HL-60/S4 treated with phorbol 12-myristate 13-acetate at 8.2 ng/mL for 4 days and 3 days (cell line): Measurements from ENCODE around the gene PTPRA.
"Not testable (repeated sequence)": the region's sequence is repeated elsewhere in the genome, so short reads cannot be mapped to it uniquely, and the experiment has no call there.

ENCODE experiments used
- in situ Hi-C: fragments of 300-500 bp; cut with MboI; formaldehyde crosslinking; loops from 2 replicates; pipeline ENCODE4 v1.15.0; 2022; ENCODE audit warnings: low sequenced_read_pairs

Gene PTPRA, protein sequence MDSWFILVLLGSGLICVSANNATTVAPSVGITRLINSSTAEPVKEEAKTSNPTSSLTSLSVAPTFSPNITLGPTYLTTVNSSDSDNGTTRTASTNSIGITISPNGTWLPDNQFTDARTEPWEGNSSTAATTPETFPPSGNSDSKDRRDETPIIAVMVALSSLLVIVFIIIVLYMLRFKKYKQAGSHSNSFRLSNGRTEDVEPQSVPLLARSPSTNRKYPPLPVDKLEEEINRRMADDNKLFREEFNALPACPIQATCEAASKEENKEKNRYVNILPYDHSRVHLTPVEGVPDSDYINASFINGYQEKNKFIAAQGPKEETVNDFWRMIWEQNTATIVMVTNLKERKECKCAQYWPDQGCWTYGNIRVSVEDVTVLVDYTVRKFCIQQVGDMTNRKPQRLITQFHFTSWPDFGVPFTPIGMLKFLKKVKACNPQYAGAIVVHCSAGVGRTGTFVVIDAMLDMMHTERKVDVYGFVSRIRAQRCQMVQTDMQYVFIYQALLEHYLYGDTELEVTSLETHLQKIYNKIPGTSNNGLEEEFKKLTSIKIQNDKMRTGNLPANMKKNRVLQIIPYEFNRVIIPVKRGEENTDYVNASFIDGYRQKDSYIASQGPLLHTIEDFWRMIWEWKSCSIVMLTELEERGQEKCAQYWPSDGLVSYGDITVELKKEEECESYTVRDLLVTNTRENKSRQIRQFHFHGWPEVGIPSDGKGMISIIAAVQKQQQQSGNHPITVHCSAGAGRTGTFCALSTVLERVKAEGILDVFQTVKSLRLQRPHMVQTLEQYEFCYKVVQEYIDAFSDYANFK

DNA sequence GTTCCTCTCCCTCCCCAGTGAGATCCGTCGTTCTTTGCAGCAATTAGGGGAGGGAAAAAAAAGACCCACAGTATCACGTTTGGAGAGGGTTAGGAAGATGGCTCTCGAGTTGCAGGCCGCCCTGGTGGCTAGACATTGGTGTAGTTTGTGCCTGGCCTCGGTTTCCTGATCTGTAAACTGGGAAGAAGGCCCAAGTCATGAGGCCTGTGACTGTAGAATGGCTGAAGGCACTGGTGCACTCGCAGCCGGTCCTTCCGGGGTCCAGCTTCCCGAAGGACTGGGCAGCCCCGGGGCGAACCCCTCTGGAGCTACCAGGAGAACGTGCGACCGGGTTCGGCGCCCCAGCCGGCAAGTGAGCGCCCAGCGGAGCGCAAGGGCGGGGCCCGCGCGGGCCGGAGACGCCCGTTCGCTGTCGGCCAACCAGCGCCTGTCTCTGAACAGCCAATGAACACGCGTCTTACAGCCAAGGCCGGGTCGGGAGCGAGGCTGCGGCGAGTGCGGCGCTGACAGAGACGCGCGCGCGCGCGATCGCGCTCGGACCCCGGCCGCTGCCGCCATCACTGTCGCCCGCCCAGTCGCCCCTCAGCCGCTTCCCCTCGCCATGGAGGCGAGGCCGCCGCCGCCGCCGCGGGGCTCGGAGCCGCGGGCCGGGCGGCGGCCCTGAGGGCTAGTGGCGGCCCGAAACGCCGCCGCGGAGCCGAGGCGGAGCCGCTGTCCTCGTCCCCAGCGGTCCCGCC is at the start of gene PTPRA:
PTPRA (plus strand) TSS at position 472 of the 737 bp plus-strand sequence. CDS start 90,797 bp downstream, outside the sequence.
- in situ Hi-C loops: no loop called here

DNA sequence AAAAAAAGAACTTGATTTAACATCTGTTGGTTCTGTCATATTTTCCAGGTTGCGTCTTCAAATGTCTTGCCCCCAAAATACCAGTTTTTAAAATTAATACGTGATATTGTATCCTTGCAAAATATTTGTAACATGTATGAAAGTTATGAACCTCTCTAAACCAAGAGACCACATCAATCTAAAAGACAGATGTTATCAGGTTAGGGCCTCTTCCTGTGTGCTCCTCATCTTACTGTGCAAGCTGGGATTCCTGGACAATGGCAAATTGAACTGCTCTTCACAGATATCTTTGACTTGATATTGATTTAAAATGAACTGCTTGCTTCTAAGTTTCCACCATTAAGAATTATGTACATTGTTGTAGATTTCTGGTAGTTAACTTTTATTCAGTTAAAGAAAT is 47.5 kb upstream of the PTPRA start:
- in situ Hi-C loops: no loop called here

DNA sequence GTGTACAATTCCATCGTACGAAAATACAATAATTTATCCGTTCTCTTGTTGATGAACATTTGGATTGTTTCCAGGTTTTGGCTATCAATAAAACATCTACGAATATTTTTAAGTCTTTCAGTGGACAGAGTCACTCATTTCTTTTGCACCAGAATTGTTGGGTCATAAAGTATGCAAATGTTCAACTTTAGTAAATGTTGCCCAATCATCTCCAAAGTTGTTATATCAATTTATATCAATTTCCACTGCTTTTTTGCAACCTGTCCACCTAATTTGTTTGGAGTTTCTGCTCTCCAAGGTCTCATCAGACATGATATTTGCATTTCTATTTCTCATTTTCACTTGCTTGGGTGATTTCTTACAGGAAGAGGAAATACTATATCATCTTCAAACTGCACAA is 46.6 kb upstream of the PTPRA start:
- in situ Hi-C loops: no loop called here

DNA sequence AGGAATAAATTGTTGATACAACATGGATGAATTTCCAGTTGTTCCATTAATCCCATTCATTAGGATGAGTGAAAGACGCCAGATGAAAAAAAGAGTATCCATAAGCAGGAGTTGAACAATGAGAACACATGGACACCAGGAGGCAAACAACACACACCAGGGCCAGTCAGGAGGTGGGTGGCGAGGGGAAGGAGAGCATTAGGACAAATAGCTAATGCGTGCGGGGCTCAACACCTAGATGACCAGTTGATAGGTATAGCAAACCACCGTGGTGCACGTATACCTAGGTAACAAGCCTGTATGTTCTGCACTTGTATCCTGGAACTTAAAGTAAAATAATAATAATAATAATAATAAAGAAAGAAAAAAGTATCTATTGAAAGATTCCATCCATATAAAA is 43.9 kb upstream of the PTPRA start:
- in situ Hi-C loops: no loop called here

DNA sequence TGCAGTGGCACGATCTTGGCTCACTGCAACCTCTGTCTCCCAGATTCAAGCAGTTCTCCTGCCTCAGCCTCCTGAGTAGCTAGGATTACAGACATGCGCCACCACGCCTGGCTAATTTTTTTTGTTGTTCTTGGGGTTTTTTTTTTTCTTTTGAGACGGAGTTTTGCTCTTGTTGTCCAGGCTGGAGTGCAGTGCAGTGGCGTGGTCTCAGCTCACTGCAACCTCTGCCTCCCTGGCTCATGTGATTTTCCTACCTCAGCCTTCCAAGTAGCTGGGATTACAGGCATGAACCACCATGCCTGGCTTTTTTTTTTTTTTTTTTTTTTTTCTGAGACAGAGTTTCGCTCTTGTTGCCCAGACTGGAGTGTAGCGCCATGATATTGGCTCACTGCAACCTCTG is 42.1 kb upstream of the PTPRA start:
- in situ Hi-C loops: not testable (repeated sequence)

DNA sequence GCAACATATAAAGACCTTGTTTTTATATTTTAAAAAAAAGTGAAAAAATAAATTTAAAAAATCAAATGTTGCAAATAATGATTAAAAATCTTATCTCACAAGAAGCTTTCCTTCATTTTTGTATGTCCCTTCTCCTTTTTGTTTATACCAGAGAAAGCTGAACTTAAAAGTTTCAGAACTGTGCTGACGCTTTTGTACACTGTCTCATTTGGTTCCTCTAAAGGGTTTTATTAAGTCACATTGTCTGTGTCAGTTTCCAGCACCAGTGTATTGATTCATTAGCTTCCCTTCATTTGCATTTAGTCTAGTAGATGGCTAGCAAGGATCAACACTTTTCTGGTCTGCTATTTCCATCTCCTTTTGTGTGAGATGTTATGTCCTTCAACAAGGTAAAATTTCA is 39.5 kb upstream of the PTPRA start:
- in situ Hi-C loops: no loop called here

DNA sequence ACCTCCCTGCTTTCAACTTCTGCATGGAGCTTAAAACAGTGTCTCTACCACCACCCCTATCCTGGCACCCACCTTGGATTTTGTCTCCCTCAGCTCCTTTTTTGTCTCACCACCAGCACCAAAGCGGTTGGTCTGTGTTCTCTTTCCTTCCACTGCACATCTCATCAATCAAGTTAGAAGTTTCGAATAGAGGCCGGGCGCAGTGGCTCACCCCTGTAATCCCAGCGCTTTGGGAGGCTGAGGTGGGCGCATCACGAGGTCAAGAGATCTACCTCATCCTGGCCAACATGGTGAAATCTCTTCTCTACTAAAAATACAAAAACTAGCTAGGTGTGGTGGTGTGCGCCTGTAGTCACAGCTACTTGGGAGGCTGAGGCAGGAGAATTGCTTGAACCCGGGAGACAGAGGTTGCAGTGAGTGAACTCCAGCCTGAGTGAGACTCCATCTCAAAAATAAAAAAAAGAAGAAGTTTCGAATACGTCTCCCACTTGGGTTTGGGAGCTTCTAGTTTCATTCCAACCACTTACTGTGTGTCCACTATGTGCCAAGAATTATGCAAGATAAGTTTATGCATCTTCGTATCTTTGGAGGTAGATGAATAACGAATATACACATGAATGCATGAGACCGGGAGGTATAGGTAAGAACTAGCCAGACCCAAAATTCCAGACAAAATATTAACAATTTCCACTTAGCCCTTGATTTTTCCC is 38.7 kb upstream of the PTPRA start:
- in situ Hi-C loops: no loop called here

- in situ Hi-C loops: no loop called here
These were observed 37.9 kb upstream of the PTPRA start for GRCh38 chr20:2835331-2835796.

GRCh38 chr20:2836035-2836434 is 37.2 kb upstream of the PTPRA start:
- in situ Hi-C loops: no loop called here

- in situ Hi-C loops: no loop called here
These were observed 35.9 kb upstream of the PTPRA start for GRCh38 chr20:2837221-2837960.

DNA sequence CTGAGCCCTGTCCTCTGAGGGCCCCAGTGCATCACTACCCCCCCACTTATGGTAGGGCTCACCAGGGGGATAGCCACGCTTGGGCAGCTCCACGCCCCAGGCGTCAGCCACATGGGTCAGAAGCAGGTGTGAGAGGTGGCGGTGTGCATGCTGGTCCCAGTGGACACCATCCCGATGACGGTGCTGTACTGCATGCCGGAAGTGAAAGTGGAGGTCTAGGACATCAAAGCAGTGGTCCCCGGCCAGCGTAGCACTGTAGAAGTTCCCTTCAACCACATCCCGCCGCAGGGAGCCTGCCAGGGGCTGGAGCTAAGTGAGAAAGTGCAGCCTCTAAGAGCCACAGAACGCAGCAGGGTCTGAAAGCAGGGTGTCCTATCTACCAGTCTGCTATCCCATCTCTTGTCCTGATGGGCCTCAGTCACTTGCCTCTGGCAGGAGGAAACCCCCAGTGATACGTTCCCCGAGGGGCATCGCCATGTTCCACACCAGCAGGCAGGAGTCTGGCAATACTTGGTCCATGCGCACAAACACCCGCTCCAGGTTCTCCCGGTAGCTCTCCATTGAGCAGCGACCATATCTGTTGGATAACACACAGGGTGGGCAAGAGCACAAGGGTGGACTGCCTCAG is 35.0 kb upstream of the PTPRA start:
- in situ Hi-C loops: no loop called here

GRCh38 chr20:2838847-2839671 is 34.2 kb upstream of the PTPRA start:
- in situ Hi-C loops: no loop called here

DNA sequence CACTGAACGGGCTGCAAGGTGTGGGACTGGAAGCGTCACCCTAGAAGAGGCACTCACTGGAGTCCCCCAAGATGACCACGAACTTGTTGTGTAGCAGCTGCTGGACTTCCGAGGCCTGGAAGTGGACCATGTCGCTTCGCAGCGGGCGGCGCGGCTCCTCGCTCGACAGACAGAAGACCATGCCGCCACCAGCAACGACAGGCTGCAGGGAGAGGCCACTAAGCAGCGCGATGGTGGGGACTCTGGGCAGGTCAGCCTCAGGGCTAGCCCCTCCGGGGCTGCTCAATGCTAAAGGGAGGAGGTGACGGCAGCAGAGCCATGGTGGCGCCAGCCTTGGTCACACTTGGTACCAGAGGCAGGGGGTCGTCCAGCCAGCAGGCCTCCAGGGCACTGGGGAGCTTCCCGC is 33.5 kb upstream of the PTPRA start:
- in situ Hi-C loops: no loop called here

DNA sequence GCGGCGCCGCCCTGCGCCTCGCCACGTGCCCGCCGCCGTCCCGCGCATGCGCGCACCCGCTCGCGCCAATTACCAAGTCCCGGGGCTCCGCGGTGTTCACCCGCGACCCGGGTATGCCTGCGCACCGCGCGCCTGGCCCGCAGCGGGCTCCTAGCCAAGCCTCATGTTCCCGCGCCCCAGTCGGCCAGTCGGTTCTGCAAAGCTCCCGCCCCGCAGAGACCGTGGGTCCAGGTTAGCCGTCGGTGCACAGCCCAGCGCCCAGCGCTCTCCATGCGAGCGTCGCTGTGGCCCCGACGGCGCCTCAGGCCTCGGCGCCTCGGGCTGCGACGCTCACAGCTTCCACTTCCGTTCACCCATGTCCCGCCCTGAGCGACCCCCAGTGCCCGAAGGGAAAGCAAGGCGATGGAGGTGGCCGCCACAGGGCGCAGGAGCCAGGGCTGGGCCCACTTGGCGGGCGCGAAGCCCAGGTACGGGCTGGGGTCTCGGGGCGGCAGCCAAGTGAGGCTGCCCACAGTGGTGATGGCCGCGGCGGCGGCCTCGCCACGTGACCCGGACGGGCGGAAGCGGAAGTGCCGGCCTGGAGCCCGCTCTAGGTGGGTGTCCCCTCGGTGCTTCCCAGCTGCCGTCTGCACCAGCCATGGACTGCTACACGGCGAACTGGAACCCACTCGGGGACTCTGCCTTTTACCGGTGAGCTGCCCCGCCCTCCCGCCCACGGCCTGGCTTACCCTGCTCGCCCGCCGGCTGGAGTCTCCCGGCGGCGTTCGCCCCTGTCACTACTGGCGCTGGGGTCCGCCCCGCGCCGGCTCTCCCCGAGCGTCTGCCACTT is 32.9 kb upstream of the PTPRA start, which contains the start of the genes PCED1A and VPS16:
PCED1A (minus strand) TSS at position 518 of the 829 bp plus-strand sequence. CDS start 743 bp downstream, outside the sequence.
VPS16 (plus strand) TSS at position 608 of the 829 bp plus-strand sequence; CDS start at position 638, 30 bp downstream.
- in situ Hi-C loops: no loop called here

DNA sequence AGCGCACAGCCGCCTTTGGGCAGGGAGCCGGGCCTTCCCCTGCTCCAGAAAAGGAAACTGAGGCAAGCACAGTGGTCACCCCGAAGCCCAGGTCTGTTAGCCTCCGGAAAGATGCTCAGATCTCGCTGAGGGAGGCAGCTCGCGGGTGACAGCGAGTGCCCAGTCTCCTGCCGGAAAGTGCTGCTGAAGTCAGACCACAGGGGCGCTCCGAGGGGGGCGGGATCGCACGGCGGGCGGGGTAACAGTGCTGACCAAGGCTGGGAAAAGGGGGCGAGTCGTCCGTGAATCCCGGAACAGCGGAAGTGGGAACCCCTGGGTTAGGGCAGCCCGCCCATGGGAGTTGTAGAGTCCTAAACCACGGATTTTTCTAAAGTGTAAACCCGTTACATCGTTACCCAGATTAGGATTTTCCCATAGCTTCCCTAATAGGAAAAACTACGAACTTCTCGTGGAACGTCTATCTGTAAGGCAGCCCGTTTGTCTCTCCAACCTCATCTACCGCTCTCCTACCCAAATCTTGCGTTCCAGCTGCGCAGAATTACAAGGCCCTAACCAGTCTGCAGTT is 32.2 kb upstream of the PTPRA start:
- in situ Hi-C loops: no loop called here

DNA sequence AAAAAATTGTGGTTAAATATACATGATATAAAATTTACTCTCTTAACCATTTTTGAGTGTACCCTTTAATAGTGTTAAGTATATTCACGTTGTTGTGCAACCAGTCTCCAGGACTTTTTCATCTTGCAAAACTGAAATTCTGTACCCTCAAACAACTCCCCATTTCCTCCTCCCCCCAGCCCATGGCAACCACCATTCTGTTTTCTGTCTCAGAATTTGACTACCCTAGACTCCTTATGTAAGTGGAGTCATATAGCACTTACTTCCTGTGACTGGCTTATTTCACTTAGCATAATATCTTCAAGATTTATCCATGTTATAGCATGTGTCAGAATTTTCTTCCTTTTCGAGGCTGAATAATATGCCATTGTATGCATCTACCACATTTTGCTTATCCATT is 27.7 kb upstream of the PTPRA start:
- in situ Hi-C loops: no loop called here

- in situ Hi-C loops: no loop called here
These were observed 26.6 kb upstream of the PTPRA start for GRCh38 chr20:2846698-2847097.
